HCT116 (cell line): ENCODE results near the gene KCNC3.

Experiments
- ATF3 ChIP-seq: IDR thresholded peaks from 2 replicates; pipeline ENCODE4 v1.6.1; 2012
- CTCF ChIP-seq, 3 experiments: fragments of 200-600 bp in 1 of 3; sonication (generic) in 1 of 3; IDR thresholded peaks in 2 of 3; conservative IDR thresholded peaks in 1 of 3; 2 replicates each; pipeline ENCODE4 v1.5.1; 2012 to 2017; ENCODE audit warnings: low read depth in 2 of 3, low read length in 2 of 3, antibody characterized with exemption in 1 of 3, borderline replicate concordance in 1 of 3, control low read depth in 1 of 3, mild to moderate bottlenecking in 1 of 3, mixed read lengths in 1 of 3, mixed run types in 1 of 3, moderate library complexity in 1 of 3; ENCODE audit not compliant: insufficient read depth in 1 of 3
- ELF1 ChIP-seq: IDR thresholded peaks from 2 replicates; pipeline ENCODE4 v1.6.1; 2012; ENCODE audit warnings: low read depth, borderline replicate concordance
- EZH2phosphoT487 ChIP-seq: fragments of 200-600 bp; IDR thresholded peaks from 2 replicates; pipeline ENCODE4 v1.6.1; 2018; ENCODE audit warnings: antibody characterized with exemption, borderline replicate concordance
- FOSL1 ChIP-seq: IDR thresholded peaks from 2 replicates; pipeline ENCODE4 v1.6.1; 2012; ENCODE audit warnings: low read depth
- MAX ChIP-seq: IDR thresholded peaks from 2 replicates; pipeline ENCODE4 v1.6.1; 2012
- POLR2A ChIP-seq: IDR thresholded peaks from 2 replicates; pipeline ENCODE4 v1.7.0; 2011; ENCODE audit warnings: borderline replicate concordance; ENCODE audit not compliant: insufficient read depth, insufficient read length; ENCODE audit errors: extremely low read depth
- REST ChIP-seq: IDR thresholded peaks from 2 replicates; pipeline ENCODE4 v1.6.1; 2012; ENCODE audit warnings: low read depth
- SP1 ChIP-seq: IDR thresholded peaks from 2 replicates; pipeline ENCODE4 v1.6.1; 2012; ENCODE audit warnings: low read depth

GRCh38 chr19:50327461-50328223 is 1.5 kb downstream of the KCNC3 start:
- TF ChIP-seq SP1 (no peak), CTCF (IDR thresholded peaks at IDR 0.05 in 2 of 3, conservative IDR thresholded peaks at IDR 0.05 in 1 of 3; ENCODE audit: borderline replicate concordance in 1 of 3, insufficient read depth in 1 of 3, low read depth in 2 of 3, low read length in 2 of 3) (no peak), ATF3 (no peak), EZH2phosphoT487 (no peak), REST (no peak), ELF1 (no peak), FOSL1 (no peak), POLR2A (no peak), MAX (no peak)
